Activated B cell treated with CpG ODN at 0.5 μM for 24 hours (primary cell): ENCODE measurements around the gene SYNDIG1. TPM values are rescaled to one million over a fixed set of nuclear protein-coding genes. Genes with fewer than 3 reads are reported as not detected.

Experiments
- ATAC-seq: fragments of 200-7000 bp; cut with Tn5 transposase; one replicate; pipeline ENCODE4 v1.10.0; 2021; ENCODE audit warnings: low read depth, mild to moderate bottlenecking, moderate library complexity
- CTCF ChIA-PET: fragments of 350-600 bp; sonication (Branson Sonifier 250); formaldehyde crosslinking; loops from one replicate; lab custom pipeline; 2021; ENCODE audit warnings: antibody characterized with exemption; lab: Charles Lee
- POLR2A ChIA-PET: fragments of 350-600 bp; sonication (Branson Sonifier 250); formaldehyde crosslinking; loops from one replicate; lab custom pipeline; 2021; ENCODE audit warnings: antibody characterized with exemption; lab: Charles Lee
- DNase-seq: peaks from one replicate; pipeline ENCODE4 v3.0.0; 2022
- H3K27ac Mint-ChIP-seq: one replicate; pipeline ENCODE4 v1.8.0; 2020; ENCODE audit warnings: mixed read lengths
- H3K27me3 Mint-ChIP-seq: one replicate; pipeline ENCODE4 v1.8.0; 2021; ENCODE audit warnings: mixed read lengths
- H3K36me3 Mint-ChIP-seq: one replicate; pipeline ENCODE4 v1.8.0; 2021; ENCODE audit warnings: low read depth, mixed read lengths
- H3K4me1 Mint-ChIP-seq: one replicate; pipeline ENCODE4 v1.8.0; 2021; ENCODE audit warnings: mixed read lengths
- H3K4me3 Mint-ChIP-seq: one replicate; pipeline ENCODE4 v1.8.0; 2020; ENCODE audit warnings: mild to moderate bottlenecking, mixed read lengths
- H3K9me3 Mint-ChIP-seq: one replicate; pipeline ENCODE4 v1.8.0; 2020; ENCODE audit warnings: mixed read lengths
- CTCF ChIP-seq: fragments of 200-600 bp; IDR thresholded peaks from one replicate; pipeline ENCODE4 v1.8.0; 2022; ENCODE audit warnings: antibody characterized with exemption, mild to moderate bottlenecking
- intact Hi-C: fragments of 100-400 bp; cut with micrococcal nuclease; formaldehyde crosslinking; loops from one replicate; pipeline ENCODE4 v1.15.1; 2024
- total RNA-seq: library from RNA; stranded (reverse); gene quantifications from 2 replicates; pipeline ENCODE4 v1.2.3, GENCODE V29; 2022

The SYNDIG1 gene
- total RNA-seq, 1 donor from 2014 or later, result not detected

DNA sequence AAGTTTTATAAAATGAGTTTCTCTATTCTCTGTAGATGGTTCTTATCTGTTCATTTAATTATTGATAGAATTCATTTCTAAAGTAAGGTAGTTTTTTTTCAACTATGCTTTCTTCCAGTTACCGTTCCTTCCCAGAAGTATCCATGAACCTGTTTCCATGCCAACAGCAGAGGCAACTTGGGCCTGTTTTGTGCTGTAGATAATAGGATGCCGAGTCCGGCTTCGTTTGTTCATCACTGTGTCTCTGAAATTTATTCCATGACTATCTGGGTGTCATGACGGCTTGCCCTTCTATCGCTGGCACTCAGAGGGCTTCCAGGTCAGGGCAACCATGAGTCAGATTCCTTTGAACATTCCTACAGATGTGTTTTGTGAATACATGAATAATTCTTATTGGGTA lies 190.4 kb downstream of the SYNDIG1 start:
- Mint-ChIP-seq H3K9me3 (no peaks in the 10 kb centered on the region), H3K27me3 (no peaks in the 10 kb centered on the region), H3K36me3 (no peaks in the 10 kb centered on the region), H3K4me1 (no peaks in the 10 kb centered on the region), H3K27ac (no peak overlapping the region), H3K4me3 (no peak overlapping the region)
- intact Hi-C loops, result no loop called here
- TF ChIP-seq CTCF, result no peak
- ChIA-PET POLR2A (no interaction called here), CTCF (no interaction called here)
- no peak for DNase-seq
- ATAC-seq, result no peak

DNA sequence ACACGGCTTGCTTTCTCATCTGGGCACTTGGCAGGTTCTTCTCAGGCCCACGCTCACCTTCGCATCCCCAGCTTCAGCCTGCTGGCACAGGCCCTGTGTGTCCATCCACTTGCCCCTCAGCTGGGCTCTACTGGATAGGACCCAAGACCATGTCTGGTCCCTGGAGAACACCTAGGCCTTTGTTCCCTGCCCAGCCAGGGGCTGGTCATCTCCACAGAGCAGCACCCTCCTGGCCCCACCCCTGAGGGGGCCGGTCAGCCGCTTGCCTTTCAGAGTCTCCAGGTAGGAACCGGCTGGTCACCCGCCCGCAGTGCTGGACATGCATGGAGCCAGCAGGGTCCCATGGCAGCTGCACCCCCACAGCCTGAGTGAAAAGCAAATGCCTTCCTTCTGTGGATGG lies 191.2 kb downstream of the SYNDIG1 start:
- intact Hi-C loops, result no loop called here
- Mint-ChIP-seq H3K27me3 (no peaks in the 10 kb centered on the region), H3K36me3 (no peaks in the 10 kb centered on the region), H3K4me1 (no peaks in the 10 kb centered on the region), H3K4me3 (no peak overlapping the region), H3K9me3 (no peaks in the 10 kb centered on the region), H3K27ac (no peak overlapping the region)
- POLR2A ChIA-PET, result no interaction called here
- CTCF ChIA-PET, result no interaction called here
- TF ChIP-seq CTCF, result no peak
- no peak for DNase-seq
- ATAC-seq, result no peak

DNA sequence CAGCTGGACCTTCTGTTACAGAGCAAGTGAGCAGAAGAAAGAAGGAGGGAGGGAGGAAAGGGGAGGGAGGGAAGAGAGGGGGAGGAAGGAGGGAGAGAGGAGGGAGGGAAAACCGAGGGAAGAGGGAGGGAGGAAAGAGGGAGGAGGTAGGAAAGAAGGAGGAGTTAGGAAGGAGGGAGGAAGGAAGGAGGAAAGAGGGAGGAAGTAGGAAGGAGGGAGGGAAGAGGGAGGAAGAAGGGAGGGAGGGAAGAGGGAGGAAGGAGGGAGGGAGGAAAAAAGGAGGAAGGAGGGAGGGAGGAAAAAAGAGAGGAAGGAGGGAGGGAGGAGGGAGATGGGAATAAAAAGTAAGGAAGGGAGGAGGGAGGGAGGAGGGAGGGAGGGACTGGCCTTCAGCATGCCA lies 191.8 kb downstream of the SYNDIG1 start:
- ATAC-seq, result no peak
- no peaks in the 10 kb centered on the region for H3K36me3 Mint-ChIP-seq
- no peak overlapping the region for H3K4me3 Mint-ChIP-seq
- no peak for DNase-seq
- TF ChIP-seq CTCF, result no peak
- H3K9me3 Mint-ChIP-seq, result no peaks in the 10 kb centered on the region
- no peak overlapping the region for H3K27ac Mint-ChIP-seq
- ChIA-PET POLR2A (no interaction called here), CTCF (no interaction called here)
- no peaks in the 10 kb centered on the region for H3K27me3 Mint-ChIP-seq
- intact Hi-C loops, result no loop called here
- no peaks in the 10 kb centered on the region for H3K4me1 Mint-ChIP-seq

- no peak for TF ChIP-seq CTCF
- no peak for DNase-seq
- Mint-ChIP-seq H3K36me3 (no peaks in the 10 kb centered on the region), H3K27me3 (no peaks in the 10 kb centered on the region), H3K4me3 (no peak overlapping the region), H3K27ac (no peak overlapping the region), H3K4me1 (no peaks in the 10 kb centered on the region), H3K9me3 (no peaks in the 10 kb centered on the region)
- ChIA-PET CTCF (no interaction called here), POLR2A (no interaction called here)
- intact Hi-C loops, result no loop called here
- no peak for ATAC-seq
Observed at GRCh38 chr20:24662322-24662721, 192.9 kb downstream of the SYNDIG1 start.

GRCh38 chr20:24662752-24663365 lies 193.4 kb downstream of the SYNDIG1 start:
- H3K4me3 Mint-ChIP-seq, result no peak overlapping the region
- TF ChIP-seq CTCF, result no peak

More at GRCh38 chr20:24662752-24663365, 193.4 kb downstream of the SYNDIG1 start:
- CTCF ChIA-PET, result no interaction called here
- H3K36me3 Mint-ChIP-seq, result no peaks in the 10 kb centered on the region
- ATAC-seq, result no peak
- H3K27ac Mint-ChIP-seq, result no peak overlapping the region
- no peaks in the 10 kb centered on the region for H3K9me3 Mint-ChIP-seq
- no peaks in the 10 kb centered on the region for H3K4me1 Mint-ChIP-seq
- POLR2A ChIA-PET, result no interaction called here
- no peaks in the 10 kb centered on the region for H3K27me3 Mint-ChIP-seq
- intact Hi-C loops, result no loop called here
- DNase-seq, result no peak
